ENCODE results near the gene RPL37A. TPM values are rescaled to one million over a fixed set of nuclear protein-coding genes. Genes with fewer than 3 reads are reported as not detected.

Gene RPL37A
- total and polyA plus RNA-seq, 2 of the 4 experiments (the other 2 are of a cell fraction): 341 to 1,572 TPM

- Histone ChIP-seq H2BK5ac (ENCODE audit: low read depth, low read length, poor library complexity, severe bottlenecking) (peak overlapping the region; percentile 0), H3K4me2 (ENCODE audit: low read depth, low read length) (0 out of 2 replicates have a peak overlapping the region, but pooled peaks have one; percentile 4), H2AFZ (replicated peaks; ENCODE audit: low read length, poor library complexity) (no peak overlapping the region), H3K9ac (ENCODE audit: low read depth, low read length) (no peak overlapping the region), H2BK20ac (ENCODE audit: low read depth, low read length) (peak overlapping the region; percentile 88; the same call in 1 of the 2 replicates), H2BK15ac (ENCODE audit: low read depth, low read length) (0 out of 3 replicates have a peak overlapping the region, but pooled peaks have one; percentile 16), H3K4me1 (ENCODE audit: control insufficient read depth, insufficient read depth, low read length) (peaks cover 13% of the 10 kb centered on the region), H2AK9ac (replicated peaks; ENCODE audit: low read depth, low read length, poor library complexity) (no peak overlapping the region), H3K4ac (ENCODE audit: low read depth, low read length) (0 out of 2 replicates have a peak overlapping the region, but pooled peaks have one; percentile 30), H3K18ac (ENCODE audit: low read depth, low read length) (peak overlapping the region; percentile 39; the same call in 1 of the 2 replicates), H3K23ac (ENCODE audit: low read depth, low read length) (0 out of 2 replicates have a peak overlapping the region, but pooled peaks have one; percentile 2), H2AK5ac (ENCODE audit: low read depth, low read length) (no peak overlapping the region), H2BK120ac (ENCODE audit: low read depth, low read length) (peak overlapping the region; percentile 59; the same call in 1 of the 2 replicates), H3K9me3 (ENCODE audit: control insufficient read depth, insufficient read depth, low read length) (no peaks in the 10 kb centered on the region), H3K27me3 (ENCODE audit: control insufficient read depth, insufficient read depth, low read length) (no peaks in the 10 kb centered on the region), H3K9me1 (ENCODE audit: insufficient read depth, low read length) (peaks cover 16% of the 10 kb centered on the region), H3K36me3 (ENCODE audit: control insufficient read depth, insufficient read depth, low read length) (no peaks in the 10 kb centered on the region), H3K56ac (ENCODE audit: extremely low read depth, insufficient read depth, low read length) (no peak overlapping the region), H3K27ac (ENCODE audit: insufficient read depth, low read length) (no peak overlapping the region), H4K8ac (ENCODE audit: low read depth in 2 of 2, low read length in 2 of 2) (no peak overlapping the region), H4K20me1 (ENCODE audit: insufficient read depth, low read length) (no peaks in the 10 kb centered on the region), H3K14ac (replicated peaks; ENCODE audit: low read depth, low read length) (0 out of 2 replicates have a peak overlapping the region, but pooled peaks have one; percentile 74), H4K5ac (ENCODE audit: low read depth, low read length) (no peak overlapping the region), H3K79me1 (ENCODE audit: low read depth in 1 of 2, low read length in 2 of 2) (peaks cover 0 to 17% of the 10 kb centered on the region in 2 experiments; a peak in 2 of 4 replicates), H3K4me3 (ENCODE audit: insufficient read depth, low read depth, low read length) (no peak overlapping the region), H4K91ac (ENCODE audit: insufficient read depth, low read depth, low read length) (no peak overlapping the region)
- POLR2A ChIA-PET (ENCODE audit: unreplicated experiment): no interaction called here
- dilution Hi-C loops (cut with HindIII; ENCODE audit: low sequenced_read_pairs, unreplicated experiment): no loop called here
- no TSS peak for BruUV-seq (replicated peaks)
- ATAC-seq (ENCODE audit: low read depth) (peak; percentile 38), DNase-seq (peak; percentile 80)
- WGBS, 2 experiments (ENCODE audit: extremely low coverage in 2 of 2, insufficient read length in 1 of 2): no CpG with 5 or more reads among the region's 1 CpG
- in situ Hi-C loops (cut with MboI; ENCODE audit: low sequenced_read_pairs): no loop called here
- TF ChIP-seq MAZ (IDR thresholded peaks at IDR 0.05; ENCODE audit: borderline replicate concordance, low read depth, low read length) (no peak), ELK1 (IDR thresholded peaks at IDR 0.05; ENCODE audit: borderline replicate concordance, low read depth, low read length) (no peak), CEBPB (IDR thresholded peaks at IDR 0.05; ENCODE audit: low read depth, low read length) (peak; percentile 79), BHLHE40 (IDR thresholded peaks at IDR 0.05; ENCODE audit: low read depth, low read length) (no peak), RAD21 (IDR thresholded peaks at IDR 0.05; ENCODE audit: low read length) (no peak), CHD1 (IDR thresholded peaks at IDR 0.05; ENCODE audit: low read depth, low read length) (no peak), FOS (IDR thresholded peaks at IDR 0.05; ENCODE audit: low read depth, low read length) (peak; percentile 45; the same call in 1 of the 2 replicates), NFE2L2 (IDR thresholded peaks at IDR 0.05; ENCODE audit: low read depth, low read length) (no peak), POLR2A (IDR thresholded peaks at IDR 0.05; ENCODE audit: low read depth, low read length) (no peak), USF2 (IDR thresholded peaks at IDR 0.05; ENCODE audit: low read depth, low read length) (no peak), MXI1 (IDR thresholded peaks at IDR 0.05; ENCODE audit: borderline replicate concordance, low read depth, low read length) (no peak), RFX5 (IDR thresholded peaks at IDR 0.05; ENCODE audit: low read depth, low read length) (no peak), SMC3 (IDR thresholded peaks at IDR 0.05; ENCODE audit: low read depth, low read length) (no peak), MAFK (IDR thresholded peaks at IDR 0.05; ENCODE audit: low read depth, low read length) (no peak)
- intact Hi-C loops (cut with micrococcal nuclease): no loop called here
- CTCF ChIA-PET: no interaction called here
These were observed 8.6 kb upstream of the RPL37A start for GRCh38 chr2:216490061-216490460.

All from IMR-90 (cell line).